Heart left ventricle (tissue), 16 donors: ENCODE data around the gene LMLN. TPM values are rescaled to one million over a fixed set of nuclear protein-coding genes. Genes with fewer than 3 reads are reported as not detected.
A peak's percentile ranks its signal among the peaks of the same experiment; 100 is the strongest.
"Not testable (repeated sequence)": the region's sequence is repeated elsewhere in the genome, so short reads cannot be mapped to it uniquely, and the experiment has no call there.

Source experiments
- ATAC-seq, 4 donors: fragments of 200-7000 bp; cut with Tn5 transposase; one replicate each; pipeline ENCODE4 v1.9.1; 2020 to 2022; ENCODE audit warnings: moderate library complexity in 4 of 4, mild to moderate bottlenecking in 3 of 4, moderate number of reproducible peaks in 1 of 4
- DNase-seq, 5 donors: peaks; one replicate each; pipeline ENCODE4 v3.0.0-alpha.2; 2020
- H3K27ac ChIP-seq, 12 donors: fragments of 200-600 bp; sonication (generic) in 4 of 12; one replicate each; pipeline versions ENCODE4 v1.5.0 to v1.8.0; 2016 to 2022; ENCODE audit warnings: mild to moderate bottlenecking in 2 of 12
- H3K27me3 ChIP-seq, 9 donors: fragments of 200-600 bp; sonication (generic) in 2 of 9; one replicate each; pipeline versions ENCODE4 v1.5.1 to v1.8.0; 2016 to 2022; ENCODE audit warnings: mild to moderate bottlenecking in 3 of 9
- H3K36me3 ChIP-seq, 9 donors: fragments of 200-600 bp; sonication (generic) in 2 of 9; one replicate each; pipeline versions ENCODE4 v1.5.0 to v1.8.0; 2018 to 2022; ENCODE audit warnings: mild to moderate bottlenecking in 2 of 9
- H3K4me1 ChIP-seq, 12 donors: fragments of 200-600 bp; sonication (generic) in 4 of 12; one replicate each; pipeline versions ENCODE4 v1.5.0 to v1.8.0; 2016 to 2022; ENCODE audit warnings: mild to moderate bottlenecking in 3 of 12
- H3K4me3 ChIP-seq, 12 donors: fragments of 200-600 bp; sonication (generic) in 4 of 12; one replicate each; pipeline versions ENCODE4 v1.5.0 to v1.8.0; 2017 to 2022; ENCODE audit warnings: mild to moderate bottlenecking in 9 of 12, moderate library complexity in 4 of 12
- H3K9me3 ChIP-seq, 12 donors: fragments of 200-600 bp; sonication (generic) in 4 of 12; one replicate each; pipeline versions ENCODE4 v1.5.0 to v1.8.0; 2016 to 2022; ENCODE audit warnings: mild to moderate bottlenecking in 1 of 12
- CTCF ChIP-seq, 12 donors: fragments of 200-600 bp; sonication (generic) in 4 of 12; IDR thresholded peaks; one replicate each; pipeline versions ENCODE4 v1.5.0 to v1.8.0; 2018 to 2022; ENCODE audit warnings: antibody characterized with exemption in 12 of 12, mild to moderate bottlenecking in 5 of 12
- POLR2A ChIP-seq, 2 donors: fragments of 450-650 bp; IDR thresholded peaks; one replicate each; pipeline ENCODE4 v1.6.1; 2017; ENCODE audit warnings: antibody characterized with exemption in 2 of 2, mild to moderate bottlenecking in 2 of 2, moderate library complexity in 2 of 2
- WGBS, 4 donors: extraction: QIAGEN DNeasy Blood & Tissue Kit in 2 of 4; methylation state at CpG; one replicate each; pipeline versions ENCODE4 v1.1.5 to v1.1.7; 2013 to 2018; 5-methylcytosine and 5-hydroxymethylcytosine counted together
- intact Hi-C, 10 donors: fragments of 100-400 bp; cut with DNase I; formaldehyde crosslinking; loops; one replicate each; pipeline versions ENCODE4 v1.11.1 to v1.14.2; 2022
- polyA plus RNA-seq, 2 donors: library from polyadenylated mRNA; stranded (reverse); fragments of 200-250 nt; gene quantifications; one replicate each; pipeline ENCODE4 v1.2.3, GENCODE V29; 2013
- total RNA-seq, 9 donors: library from RNA; depleted of rRNA in 2 of 9; stranded (reverse); fragments of >200 nt in 2 of 9; fragmentation: NEBNext Ultra II Directional in 3 of 9; extraction: Animal tissue kit (Norgen Biotek cat#: 25700) in 3 of 9; gene quantifications; one replicate each; pipeline versions ENCODE4 v1.1.0 to v1.2.4, GENCODE V29; 2016 to 2023
- donor health status: ischemic (EF 13 %, LVEDD 7.1; RV severe dilation, severe dysfunction).
- donor health status: healthy with polysubstance abuse.
- donor health status: DM: no; HTN: yes; CAD: no.
- donor health status: DM: no; HTN: no; CAD: no.
- donor health status: ischemic (EF 25% LVEDD 6.9; RV normal size, moderate dysfunction).
- donor health status: ischemic (EF 25% LVEDD 5.7; RV mildly dilated, moderate dysfunction).
- donor health status: healthy.
- donor health status: DM: yes; HTN: yes; CAD: no.
- donor health status: ischemic (EF 35%, LVEDD 5.7; RV mildly dilated, moderate dysfunction).
- donor health status: nonischemic (EF 11% LVEDD 7.7; RV severe dilation, severe dysfunction).
- donor health status: DM: yes; HTN: yes; CAD: no.
- donor health status: PGD.
- donor health status: ischemic (EF 29% LVEDD 5.4; RV normal size, mild dysfunction).
- donor health status: nonischemic (EF 23%, LVEDD 6.1; RV moderate dilation, normal function).

Gene LMLN
- total and polyA plus RNA-seq, 11 donors: 2.5 to 17.1 (median 8.8) TPM

- ATAC-seq (no peak), DNase-seq (no peak)
- Histone ChIP-seq H3K27me3 (no peaks in the 10 kb centered on the region), H3K9me3 (no peaks in the 10 kb centered on the region), H3K36me3 (peaks cover 0 to 47% (median 37%) of the 10 kb centered on the region in 9 donors), H3K27ac (peak overlapping the region in 2 of 12 donors; percentile 77 to 81), H3K4me1 (peaks cover 0 to 65% (median 26%) of the 10 kb centered on the region in 12 donors), H3K4me3 (peak overlapping the region in 1 of 12 donors; percentile 6)
- no peak for TF ChIP-seq CTCF (IDR thresholded peaks at IDR 0.05)
- TF ChIP-seq POLR2A (IDR thresholded peaks at IDR 0.05): no peak
- 92 to 95% (median 95%) methylated on average over 4 of the region's 4 CpGs for WGBS, 4 donors
- intact Hi-C loops: no loop called here
Measured at GRCh38 chr3:197958346-197958745, 1.7 kb upstream of the LMLN start.

- not testable (repeated sequence) for DNase-seq, H3K9me3 ChIP-seq, ATAC-seq, H3K27me3 ChIP-seq
- peak overlapping the region in 6 of 12 donors; percentile 77 to 84 (median 80) for H3K27ac ChIP-seq
- WGBS, 4 donors: 93 to 96% (median 94%) methylated on average over 19 of the region's 19 CpGs
- intact Hi-C loops: loop anchor here in 1 of 10 donors (1.0 kb wide), 1 partner anchor 9 kb away; the partner anchor contains the start of gene RPL35A
- peaks cover 0 to 42% (median 32%) of the 10 kb centered on the region in 9 donors for H3K36me3 ChIP-seq
- peaks cover 0 to 60% (median 22%) of the 10 kb centered on the region in 12 donors for H3K4me1 ChIP-seq
- H3K4me3 ChIP-seq: peak overlapping the region in 3 of 12 donors; percentile 64 to 87 (median 77)
Measured at GRCh38 chr3:197958848-197959247, 1.2 kb upstream of the LMLN start.

- no peak for TF ChIP-seq POLR2A (IDR thresholded peaks at IDR 0.05)
- TF ChIP-seq CTCF (IDR thresholded peaks at IDR 0.05): no peak
- intact Hi-C loops: loop anchor here in 1 of 10 donors (1.0 kb wide), 1 partner anchor 9 kb away; the partner anchor contains the start of gene RPL35A
- no peak for ATAC-seq
- H3K4me3 ChIP-seq: peak overlapping the region in 11 of 12 donors; percentile 64 to 87 (median 78)
- no peak for DNase-seq
- H3K36me3 ChIP-seq: peaks cover 0 to 35% (median 25%) of the 10 kb centered on the region in 9 donors
- 52 to 62% (median 57%) methylated on average over 6 of the region's 6 CpGs for WGBS, 4 donors
- H3K27ac ChIP-seq: peak overlapping the region in 11 of 12 donors; percentile 47 to 84 (median 79)
- no peaks in the 10 kb centered on the region for H3K27me3 ChIP-seq
- no peaks in the 10 kb centered on the region for H3K9me3 ChIP-seq
- peaks cover 0 to 54% (median 18%) of the 10 kb centered on the region in 12 donors for H3K4me1 ChIP-seq
Measured at GRCh38 chr3:197959500-197959890, 522 bp upstream of the LMLN start.

GRCh38 chr3:197960694-197961581, 921 bp downstream of the LMLN start:
- DNase-seq: peak in 1 of 5 donors; percentile 25

More at GRCh38 chr3:197960694-197961581, 921 bp downstream of the LMLN start:
- TF ChIP-seq CTCF (IDR thresholded peaks at IDR 0.05): no peak
- Histone ChIP-seq H3K4me1 (peaks cover 0 to 48% (median 18%) of the 10 kb centered on the region in 12 donors), H3K36me3 (peaks cover 0 to 21% (median 11%) of the 10 kb centered on the region in 9 donors), H3K27ac (peak overlapping the region; percentile 1 to 84 (median 79)), H3K27me3 (no peaks in the 10 kb centered on the region), H3K4me3 (peak overlapping the region; percentile 64 to 87 (median 80)), H3K9me3 (no peaks in the 10 kb centered on the region)
- WGBS, 4 donors: 12 to 15% (median 14%) methylated on average over 22 to 23 of the region's 23 CpGs
- ATAC-seq: no peak
- intact Hi-C loops: no loop called here
